RWPE2 (cell line): ENCODE results near the gene CFAP46.

Experiments used
- ATAC-seq: fragments of 200-7000 bp; cut with Tn5 transposase; 3 replicates; pipeline ENCODE4 v1.9.1; 2021; ENCODE audit warnings: low read depth
- DNase-seq: peaks from one replicate; pipeline ENCODE4 v3.0.0-alpha.2; 2020; ENCODE audit warnings: low spot score
- H3K27ac ChIP-seq: fragments of 450-650 bp; 2 replicates; pipeline ENCODE4 v1.5.1; 2017; ENCODE audit warnings: mild to moderate bottlenecking; ENCODE audit not compliant: poor library complexity, severe bottlenecking
- H3K27me3 ChIP-seq: fragments of 250-450 bp; sonication (Bioruptor Pico); 2 replicates; pipeline ENCODE4 v1.5.1; 2021; ENCODE audit warnings: mild to moderate bottlenecking, moderate library complexity; ENCODE audit not compliant: insufficient read depth, poor library complexity, severe bottlenecking
- H3K36me3 ChIP-seq: fragments of 250-450 bp; sonication (Bioruptor Pico); 2 replicates; pipeline ENCODE4 v1.5.1; 2020; ENCODE audit warnings: low read depth, mild to moderate bottlenecking, moderate library complexity
- H3K4me1 ChIP-seq: fragments of 250-450 bp; sonication (Bioruptor Pico); 2 replicates; pipeline ENCODE4 v1.5.1; 2021; ENCODE audit warnings: mild to moderate bottlenecking, moderate library complexity; ENCODE audit not compliant: insufficient read depth, poor library complexity, severe bottlenecking
- H3K4me3 ChIP-seq: fragments of 250-450 bp; sonication (Bioruptor Pico); 2 replicates; pipeline ENCODE4 v1.5.1; 2021; ENCODE audit warnings: mild to moderate bottlenecking, moderate library complexity; ENCODE audit not compliant: severe bottlenecking
- H3K9me3 ChIP-seq: fragments of 250-450 bp; sonication (Bioruptor Pico); 2 replicates; pipeline ENCODE4 v1.5.1; 2021; ENCODE audit warnings: mild to moderate bottlenecking, moderate library complexity; ENCODE audit not compliant: severe bottlenecking
- TF ChIP-seq, protein P1 (sequence below): fragments of 450-650 bp; IDR thresholded peaks from one replicate; pipeline ENCODE4 v1.5.1; 2017; ENCODE audit warnings: mild to moderate bottlenecking, moderate library complexity; ENCODE audit not compliant: poor library complexity, severe bottlenecking

The CFAP46 gene

DNA sequence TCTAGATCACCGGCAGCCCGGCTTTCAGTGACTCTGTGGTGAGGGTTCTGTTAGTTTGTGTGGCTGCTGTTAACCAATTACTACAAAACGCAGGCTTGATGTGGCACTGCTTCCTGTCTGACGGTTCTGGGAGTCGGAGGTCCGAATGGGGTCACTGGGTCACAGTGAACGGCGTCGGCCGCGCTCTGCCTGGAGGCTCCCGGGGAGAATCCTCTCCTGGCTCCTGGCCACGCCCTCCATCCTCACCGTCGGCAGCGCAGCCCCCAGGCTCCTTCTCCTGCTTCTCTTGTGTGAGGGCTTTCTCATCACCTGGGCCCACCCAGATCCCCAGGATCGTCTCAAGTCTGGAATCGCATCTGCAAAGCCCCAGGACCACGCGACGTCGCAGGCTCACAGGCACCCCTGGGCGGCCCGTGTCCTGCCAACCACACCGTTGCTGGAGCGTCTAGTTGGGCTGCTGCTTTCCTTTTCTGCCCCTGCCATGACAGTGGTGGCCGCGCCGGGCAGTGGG, 124.6 kb downstream of the CFAP46 start:
- ATAC-seq: no peak
- DNase-seq: no peak
- Histone ChIP-seq H3K27ac (no peak overlapping the region), H3K4me1 (no peaks in the 10 kb centered on the region), H3K4me3 (no peak overlapping the region), H3K36me3 (no peaks in the 10 kb centered on the region), H3K27me3 (no peaks in the 10 kb centered on the region), H3K9me3 (no peaks in the 10 kb centered on the region)
- TF ChIP-seq, protein P1, sequence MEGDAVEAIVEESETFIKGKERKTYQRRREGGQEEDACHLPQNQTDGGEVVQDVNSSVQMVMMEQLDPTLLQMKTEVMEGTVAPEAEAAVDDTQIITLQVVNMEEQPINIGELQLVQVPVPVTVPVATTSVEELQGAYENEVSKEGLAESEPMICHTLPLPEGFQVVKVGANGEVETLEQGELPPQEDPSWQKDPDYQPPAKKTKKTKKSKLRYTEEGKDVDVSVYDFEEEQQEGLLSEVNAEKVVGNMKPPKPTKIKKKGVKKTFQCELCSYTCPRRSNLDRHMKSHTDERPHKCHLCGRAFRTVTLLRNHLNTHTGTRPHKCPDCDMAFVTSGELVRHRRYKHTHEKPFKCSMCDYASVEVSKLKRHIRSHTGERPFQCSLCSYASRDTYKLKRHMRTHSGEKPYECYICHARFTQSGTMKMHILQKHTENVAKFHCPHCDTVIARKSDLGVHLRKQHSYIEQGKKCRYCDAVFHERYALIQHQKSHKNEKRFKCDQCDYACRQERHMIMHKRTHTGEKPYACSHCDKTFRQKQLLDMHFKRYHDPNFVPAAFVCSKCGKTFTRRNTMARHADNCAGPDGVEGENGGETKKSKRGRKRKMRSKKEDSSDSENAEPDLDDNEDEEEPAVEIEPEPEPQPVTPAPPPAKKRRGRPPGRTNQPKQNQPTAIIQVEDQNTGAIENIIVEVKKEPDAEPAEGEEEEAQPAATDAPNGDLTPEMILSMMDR: no peak

DNA sequence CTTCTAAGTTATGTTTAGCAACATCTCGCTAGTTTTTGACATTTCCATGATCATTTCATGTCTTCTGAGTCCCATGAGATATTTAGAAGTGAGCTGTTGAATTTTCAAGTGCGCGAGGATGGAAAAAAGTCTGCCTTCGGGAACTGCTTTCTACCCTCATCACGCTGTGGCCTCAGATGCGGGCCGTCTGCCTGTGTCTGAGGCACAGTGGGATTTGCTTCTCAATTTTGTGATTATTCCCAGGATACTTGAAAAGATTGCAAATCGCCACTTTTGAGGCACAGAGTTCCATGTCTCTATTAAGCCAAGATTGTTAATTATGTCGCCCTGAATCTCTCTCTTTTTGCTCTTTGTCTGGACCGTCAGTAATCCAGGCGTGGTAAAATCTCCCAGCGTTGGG, 125.7 kb downstream of the CFAP46 start:
- DNase-seq (no peak), ATAC-seq (no peak)
- Histone ChIP-seq H3K4me1 (no peaks in the 10 kb centered on the region), H3K27me3 (no peaks in the 10 kb centered on the region), H3K36me3 (no peaks in the 10 kb centered on the region), H3K9me3 (no peaks in the 10 kb centered on the region), H3K4me3 (no peak overlapping the region), H3K27ac (no peak overlapping the region)
- TF ChIP-seq, protein P1: no peak

DNA sequence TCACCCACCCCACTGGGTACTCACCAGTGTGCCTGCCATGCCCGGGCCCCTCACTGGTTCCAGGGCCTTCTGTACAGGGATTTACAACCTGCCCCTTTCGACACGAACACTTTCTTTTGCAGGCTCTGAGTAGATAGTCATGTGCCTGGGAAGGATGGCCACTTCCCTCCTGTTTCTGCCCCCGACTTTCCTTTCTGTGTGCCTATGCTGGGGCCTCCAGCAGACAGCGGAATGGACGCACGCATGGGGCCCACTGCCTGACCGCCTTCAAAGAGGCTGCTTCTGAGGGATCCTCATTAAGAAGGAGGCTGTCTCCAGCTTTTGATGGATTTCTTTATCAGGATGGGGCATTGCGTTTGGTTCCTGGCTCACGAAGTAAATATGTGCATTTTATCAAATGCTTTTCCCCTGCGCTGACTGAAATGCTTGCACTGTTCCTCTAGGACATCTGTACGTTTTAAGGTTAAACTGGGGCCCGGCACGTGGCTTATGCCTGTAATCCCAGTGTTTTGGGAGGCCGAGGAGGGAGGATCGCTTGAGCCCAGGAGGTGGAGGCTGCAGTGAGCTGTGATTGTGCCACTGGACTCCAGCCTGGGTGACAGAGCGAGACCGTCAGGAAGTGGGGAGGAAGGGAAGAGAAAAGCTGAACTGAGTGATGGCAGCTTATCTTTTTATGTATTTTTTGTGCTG, 127.1 kb downstream of the CFAP46 start:
- TF ChIP-seq, protein P1: no peak
- no peaks in the 10 kb centered on the region for H3K27me3 ChIP-seq
- H3K4me1 ChIP-seq: no peaks in the 10 kb centered on the region
- DNase-seq (no peak), ATAC-seq (no peak)
- no peaks in the 10 kb centered on the region for H3K36me3 ChIP-seq
- no peak overlapping the region for H3K27ac ChIP-seq
- no peak overlapping the region for H3K4me3 ChIP-seq
- no peaks in the 10 kb centered on the region for H3K9me3 ChIP-seq

DNA sequence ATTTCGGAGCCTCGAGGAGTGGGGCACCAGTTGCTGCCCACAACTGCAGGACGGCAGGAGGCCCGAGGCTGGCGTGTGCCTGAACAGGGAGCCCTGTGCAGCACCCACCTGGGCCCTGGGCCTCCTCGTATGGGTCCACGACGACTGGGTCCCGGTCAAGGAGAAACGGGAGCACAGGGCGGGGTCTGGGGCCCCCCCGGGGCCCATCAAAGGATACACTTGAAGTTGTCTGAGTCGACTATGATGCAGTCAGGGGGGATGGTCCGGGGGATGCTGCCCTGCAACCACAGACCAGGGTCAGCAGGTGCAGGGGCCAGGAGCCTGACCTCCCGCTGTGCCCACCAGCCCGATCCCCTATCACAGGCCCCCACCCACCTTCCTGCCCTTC, 127.9 kb downstream of the CFAP46 start:
- TF ChIP-seq, protein P1: no peak
- ATAC-seq (no peak), DNase-seq (peak; percentile 47)
- no peaks in the 10 kb centered on the region for H3K9me3 ChIP-seq
- H3K4me3 ChIP-seq: no peak overlapping the region
- no peaks in the 10 kb centered on the region for H3K4me1 ChIP-seq
- H3K27me3 ChIP-seq: no peaks in the 10 kb centered on the region
- H3K27ac ChIP-seq: no peak overlapping the region
- no peaks in the 10 kb centered on the region for H3K36me3 ChIP-seq
